Natural killer cell treated with Interleukin-12 subunit alpha and Interleukin-12 subunit beta and Interleukin-15 and Interleukin-18, amount 100 ng/mL, for 72 hours (primary cell): ENCODE measurements around the gene RAB11A. TPM values are rescaled to one million over a fixed set of nuclear protein-coding genes. Genes with fewer than 3 reads are reported as not detected.

Experiments
- ATAC-seq, 2 donors: fragments of 150-1000 bp; cut with Tn5 transposase in 1 of 2; sonication (Bioruptor Pico), chemical (Tn5 transposase) in 1 of 2; 2 replicates each; pipeline ENCODE4 v1.10.0; 2021
- DNase-seq: peaks from one replicate; pipeline ENCODE4 v3.0.0; 2022; ENCODE audit warnings: low spot score
- H3K27ac Mint-ChIP-seq, 2 donors: 1 replicate in 1 of 2; 2 replicates in 1 of 2; pipeline ENCODE4 v1.8.0; 2022; ENCODE audit warnings: mixed read lengths in 2 of 2, mild to moderate bottlenecking in 1 of 2, moderate library complexity in 1 of 2
- H3K27me3 Mint-ChIP-seq, 2 donors: 1 replicate in 1 of 2; 2 replicates in 1 of 2; pipeline ENCODE4 v1.8.0; 2022; ENCODE audit warnings: mixed read lengths in 2 of 2
- H3K36me3 Mint-ChIP-seq: one replicate; pipeline ENCODE4 v1.8.0; 2022; ENCODE audit warnings: mixed read lengths
- H3K4me1 Mint-ChIP-seq, 2 donors: 1 replicate in 1 of 2; 2 replicates in 1 of 2; pipeline ENCODE4 v1.8.0; 2022; ENCODE audit warnings: low read depth in 2 of 2, mixed read lengths in 2 of 2, mild to moderate bottlenecking in 1 of 2
- H3K4me3 Mint-ChIP-seq: one replicate; pipeline ENCODE4 v1.8.0; 2022; ENCODE audit warnings: mixed read lengths
- H3K9me3 Mint-ChIP-seq: 2 replicates; pipeline ENCODE4 v1.8.0; 2022; ENCODE audit warnings: mixed read lengths
- total RNA-seq, 2 donors: library from RNA; stranded (reverse); gene quantifications; one replicate each; pipeline ENCODE4 v1.2.3, GENCODE V29; 2022

RAB11A gene
- 100 to 1,000 TPM; 101 to 164 TPM for total RNA-seq

DNA sequence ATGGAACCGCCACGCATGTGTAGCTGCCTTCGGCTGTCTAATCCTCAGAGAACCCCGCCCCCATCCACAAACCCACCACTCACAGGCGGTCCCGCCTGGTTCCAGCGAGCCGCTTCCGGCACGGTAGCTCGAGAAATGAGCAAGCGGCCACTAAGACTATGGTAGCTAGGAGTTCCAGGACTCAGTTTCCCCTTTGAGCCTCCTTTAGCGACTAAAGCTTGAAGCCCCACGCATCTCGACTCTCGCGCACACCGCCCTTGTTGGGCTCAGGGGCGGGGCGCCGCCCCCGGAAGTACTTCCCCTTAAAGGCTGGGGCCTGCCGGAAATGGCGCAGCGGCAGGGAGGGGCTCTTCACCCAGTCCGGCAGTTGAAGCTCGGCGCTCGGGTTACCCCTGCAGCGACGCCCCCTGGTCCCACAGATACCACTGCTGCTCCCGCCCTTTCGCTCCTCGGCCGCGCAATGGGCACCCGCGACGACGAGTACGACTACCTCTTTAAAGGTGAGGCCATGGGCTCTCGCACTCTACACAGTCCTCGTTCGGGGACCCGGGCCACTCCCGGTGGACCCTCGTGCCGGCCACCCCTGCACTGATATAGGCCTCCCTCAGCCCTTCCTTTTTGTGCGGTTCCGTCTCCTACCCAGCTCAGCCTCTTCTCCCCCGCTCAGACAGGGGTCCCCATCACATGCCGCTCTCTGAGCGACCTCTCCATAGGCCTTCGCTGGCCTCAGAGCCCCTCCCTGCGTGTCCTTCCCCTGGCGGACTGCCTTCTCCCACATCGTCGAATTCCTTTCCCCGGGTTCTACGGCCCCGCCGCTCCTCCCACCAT, at the start of gene RAB11A:
RAB11A (plus strand) TSS at position 366 of the 828 bp plus-strand sequence; CDS start at position 461, 95 bp downstream.
- Mint-ChIP-seq H3K4me1 (peaks cover 28 to 31% of the 10 kb centered on the region in 2 donors), H3K27me3 (no peaks in the 10 kb centered on the region), H3K4me3 (peak within 1 kb of the TSS; percentile 99), H3K36me3 (peaks cover 6% of the 10 kb centered on the region), H3K27ac (peak within 1 kb of the TSS; percentile 96 to 98), H3K9me3 (no peaks in the 10 kb centered on the region)
- ATAC-seq (peak; percentile 98), DNase-seq (peak; percentile 98)

DNA sequence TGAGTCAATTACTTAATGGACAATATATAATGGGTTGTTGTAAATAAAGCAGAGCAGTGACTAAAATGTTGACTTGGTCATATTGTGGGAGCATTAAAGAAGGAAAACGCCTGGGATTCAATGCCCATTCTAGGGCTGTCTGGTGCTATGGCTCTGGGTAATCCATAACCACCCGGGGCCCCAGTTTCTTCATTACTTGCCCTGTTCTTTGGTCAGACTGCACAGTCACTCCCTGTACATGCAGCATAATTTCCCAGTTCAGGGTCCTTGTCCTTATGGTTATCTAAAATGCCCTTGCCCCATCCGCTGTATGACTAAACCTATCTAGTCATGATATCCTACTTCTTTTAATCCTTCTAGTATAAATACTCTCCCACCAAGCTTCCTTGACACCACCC, 49.7 kb upstream of the RAB11A start:
- H3K27me3 Mint-ChIP-seq, result no peaks in the 10 kb centered on the region
- H3K9me3 Mint-ChIP-seq, result peaks cover 3% of the 10 kb centered on the region
- DNase-seq (no peak), ATAC-seq (peak; percentile 41 to 63)
- H3K4me1 Mint-ChIP-seq, result peaks cover 46 to 53% of the 10 kb centered on the region in 2 donors
- peak overlapping the region; percentile 86 for H3K4me3 Mint-ChIP-seq
- peak overlapping the region; percentile 91 to 100 for H3K27ac Mint-ChIP-seq
- H3K36me3 Mint-ChIP-seq, result peaks cover 4% of the 10 kb centered on the region

DNA sequence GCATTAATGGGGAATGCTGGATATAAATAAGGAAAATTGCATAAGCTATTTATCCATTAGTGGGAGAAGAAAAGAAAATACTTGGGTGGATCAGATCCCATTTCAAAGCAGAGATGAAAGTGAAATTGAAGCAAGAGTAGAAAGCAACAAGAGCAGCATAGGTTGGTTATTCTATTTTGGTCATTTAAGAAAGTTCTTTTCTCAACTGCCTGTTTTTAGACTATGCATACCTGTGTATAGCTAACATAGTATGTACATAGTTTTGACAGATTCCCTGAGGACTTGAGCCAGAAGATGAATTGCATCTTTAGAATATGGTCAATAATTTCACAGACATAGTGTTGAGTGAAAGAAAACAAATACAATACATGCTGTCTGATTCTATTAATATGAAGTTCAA, 48.2 kb upstream of the RAB11A start:
- peak overlapping the region; percentile 26 for H3K4me3 Mint-ChIP-seq

DNA sequence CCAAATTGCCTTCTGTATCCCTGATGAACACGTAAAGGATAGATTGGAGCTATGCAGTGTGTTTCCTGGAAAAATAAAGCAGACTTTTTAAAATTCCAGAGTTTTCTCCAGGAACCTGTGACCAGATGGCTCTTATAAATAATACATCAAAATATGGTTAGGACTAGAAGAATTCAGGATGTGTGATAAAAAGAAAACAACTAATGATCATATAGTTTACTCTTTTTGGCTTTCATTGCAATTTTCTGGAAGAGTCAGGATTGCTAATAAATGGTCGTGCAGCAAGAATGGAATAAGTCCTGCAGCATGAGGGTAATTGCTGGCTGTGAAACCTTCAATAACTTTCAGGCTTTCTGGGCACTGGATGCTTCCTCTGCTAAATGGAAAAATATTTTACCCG, 47.0 kb upstream of the RAB11A start:
- no peak for DNase-seq
- peaks cover 4% of the 10 kb centered on the region for H3K36me3 Mint-ChIP-seq
- H3K27me3 Mint-ChIP-seq, result no peaks in the 10 kb centered on the region
- H3K9me3 Mint-ChIP-seq, result peaks cover 3% of the 10 kb centered on the region
- H3K27ac Mint-ChIP-seq, result peak overlapping the region; percentile 12 to 100
- peaks cover 43 to 46% of the 10 kb centered on the region in 2 donors for H3K4me1 Mint-ChIP-seq
- H3K4me3 Mint-ChIP-seq, result no peak overlapping the region
- ATAC-seq, result no peak

More for the DNA sequence above, 48.2 kb upstream of the RAB11A start:
- Mint-ChIP-seq H3K27ac (peak overlapping the region; percentile 91 to 100), H3K27me3 (no peaks in the 10 kb centered on the region), H3K9me3 (peaks cover 3% of the 10 kb centered on the region), H3K36me3 (peaks cover 4% of the 10 kb centered on the region), H3K4me1 (peaks cover 44 to 49% of the 10 kb centered on the region in 2 donors)
- DNase-seq (no peak), ATAC-seq (no peak)

DNA sequence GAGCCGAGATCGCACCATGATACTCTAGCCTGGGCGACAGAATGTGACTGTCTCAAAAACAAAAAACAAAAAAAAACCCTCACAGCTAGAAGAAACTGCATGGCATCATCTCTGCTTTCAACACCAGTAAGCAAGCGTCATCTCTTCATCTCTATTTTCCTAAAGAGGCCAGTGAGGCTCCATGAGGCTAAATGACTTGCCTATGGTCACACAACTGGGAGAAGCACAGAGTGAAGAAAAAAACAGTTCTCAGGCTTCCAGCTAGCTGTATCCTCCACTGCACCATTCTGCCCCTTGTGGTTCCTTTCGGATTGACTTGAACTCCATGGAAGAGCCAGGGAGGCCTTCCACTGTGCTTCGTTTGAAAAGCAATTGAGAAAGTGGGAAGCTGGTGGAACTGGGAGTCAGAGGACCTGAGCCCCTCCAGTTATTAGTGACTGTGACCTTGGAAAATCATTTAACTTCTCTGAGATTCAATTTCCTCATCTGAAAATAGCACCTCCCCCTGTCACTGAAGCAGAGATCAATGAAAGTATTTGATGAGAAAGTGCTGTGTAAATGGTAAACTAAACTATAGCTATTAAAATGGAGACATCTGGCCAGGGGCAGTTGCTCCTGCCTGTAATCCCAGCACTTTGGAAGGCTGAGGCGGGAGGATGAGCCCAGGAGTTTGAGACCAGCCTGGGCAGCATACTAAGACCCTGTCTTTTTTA, 45.1 kb upstream of the RAB11A start:
- DNase-seq, result no peak
- H3K36me3 Mint-ChIP-seq, result no peaks in the 10 kb centered on the region
- peak overlapping the region in 1 of 2 donors; percentile 83 for H3K27ac Mint-ChIP-seq
- ATAC-seq, result no peak
- H3K9me3 Mint-ChIP-seq, result no peaks in the 10 kb centered on the region
- peaks cover 42 to 45% of the 10 kb centered on the region in 2 donors for H3K4me1 Mint-ChIP-seq
- H3K27me3 Mint-ChIP-seq, result no peaks in the 10 kb centered on the region
- no peak overlapping the region for H3K4me3 Mint-ChIP-seq

DNA sequence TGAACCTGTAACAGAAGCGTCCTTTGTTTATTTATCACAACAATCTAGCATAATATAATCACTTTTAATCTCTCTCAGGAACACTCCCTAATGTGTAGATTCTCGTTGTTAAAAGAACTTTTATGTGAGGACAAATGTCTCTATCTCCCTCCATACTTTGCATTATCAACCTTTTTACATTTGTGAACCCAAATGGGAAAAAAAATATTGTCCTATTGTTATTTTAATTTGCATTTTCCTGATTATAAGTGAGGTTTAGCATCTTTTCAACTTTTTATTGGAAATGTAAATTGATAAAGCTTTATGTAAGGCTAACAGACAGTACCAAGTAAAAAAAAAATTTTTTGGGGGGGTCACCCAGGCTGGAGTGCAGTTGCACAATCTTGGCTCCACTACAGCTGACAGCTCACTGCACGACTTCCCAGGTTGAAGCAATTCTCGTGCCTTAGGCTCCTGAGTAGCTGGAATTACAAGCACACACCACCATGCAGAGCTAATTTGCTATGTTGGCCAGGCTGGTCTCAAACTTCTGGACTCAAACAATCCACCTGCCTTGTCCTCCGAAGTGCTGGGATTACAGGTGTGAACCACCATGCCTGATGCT, 44.2 kb upstream of the RAB11A start:
- Mint-ChIP-seq H3K27me3 (no peaks in the 10 kb centered on the region), H3K36me3 (no peaks in the 10 kb centered on the region)

DNA sequence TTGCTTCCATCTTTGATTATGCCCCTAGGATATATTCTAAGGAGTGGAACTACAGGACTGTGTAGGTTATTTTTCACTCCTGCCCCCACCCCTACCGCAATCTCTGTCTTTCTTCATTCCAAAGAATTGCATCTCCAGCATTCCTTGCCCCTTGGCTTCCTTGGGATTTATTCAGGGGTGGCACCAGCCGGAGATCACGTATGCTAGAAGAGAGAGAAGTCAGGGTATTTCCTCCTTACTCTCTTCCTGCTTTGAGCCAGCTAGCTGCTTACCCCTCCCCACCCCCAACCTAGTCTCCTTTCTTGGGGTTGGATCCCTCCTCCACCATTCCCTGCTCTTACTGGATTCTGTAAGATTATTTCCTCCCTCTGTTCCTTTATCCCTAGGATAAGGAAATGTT, 42.2 kb upstream of the RAB11A start:
- Mint-ChIP-seq H3K9me3 (no peaks in the 10 kb centered on the region), H3K4me1 (peaks cover 31 to 34% of the 10 kb centered on the region in 2 donors), H3K36me3 (no peaks in the 10 kb centered on the region), H3K4me3 (no peak overlapping the region), H3K27me3 (no peaks in the 10 kb centered on the region), H3K27ac (peak overlapping the region; percentile 85 to 97)
- no peak for ATAC-seq
- DNase-seq, result no peak

More for the DNA sequence above, 44.2 kb upstream of the RAB11A start:
- no peak overlapping the region for H3K27ac Mint-ChIP-seq
- no peaks in the 10 kb centered on the region for H3K9me3 Mint-ChIP-seq
- ATAC-seq, result no peak
- no peak for DNase-seq
- peaks cover 38 to 39% of the 10 kb centered on the region in 2 donors for H3K4me1 Mint-ChIP-seq
- H3K4me3 Mint-ChIP-seq, result no peak overlapping the region

DNA sequence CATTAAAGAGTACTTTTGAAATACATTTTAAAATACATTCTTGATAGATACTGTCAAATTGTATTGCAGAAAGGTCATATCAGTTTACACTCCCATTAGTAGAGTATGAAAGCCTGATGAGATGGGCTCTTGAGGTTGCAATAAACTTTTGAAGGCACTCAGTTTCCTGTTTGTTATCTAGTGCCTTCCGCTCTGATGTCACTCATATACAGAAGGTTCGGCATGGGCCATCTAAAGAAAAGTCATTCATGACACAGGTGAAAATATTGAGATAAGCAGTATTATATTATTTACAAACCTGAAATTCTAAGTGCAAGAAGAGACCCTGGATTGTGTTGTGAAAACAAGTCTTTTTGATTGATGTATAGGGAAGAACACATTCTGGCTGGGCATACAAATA, 40.7 kb upstream of the RAB11A start:
- Mint-ChIP-seq H3K36me3 (no peaks in the 10 kb centered on the region), H3K4me3 (peak overlapping the region; percentile 69), H3K27me3 (no peaks in the 10 kb centered on the region), H3K9me3 (no peaks in the 10 kb centered on the region), H3K4me1 (peaks cover 44 to 49% of the 10 kb centered on the region in 2 donors), H3K27ac (peak overlapping the region; percentile 85 to 97)
- ATAC-seq (peak in 1 of 2 donors; percentile 65), DNase-seq (no peak)

DNA sequence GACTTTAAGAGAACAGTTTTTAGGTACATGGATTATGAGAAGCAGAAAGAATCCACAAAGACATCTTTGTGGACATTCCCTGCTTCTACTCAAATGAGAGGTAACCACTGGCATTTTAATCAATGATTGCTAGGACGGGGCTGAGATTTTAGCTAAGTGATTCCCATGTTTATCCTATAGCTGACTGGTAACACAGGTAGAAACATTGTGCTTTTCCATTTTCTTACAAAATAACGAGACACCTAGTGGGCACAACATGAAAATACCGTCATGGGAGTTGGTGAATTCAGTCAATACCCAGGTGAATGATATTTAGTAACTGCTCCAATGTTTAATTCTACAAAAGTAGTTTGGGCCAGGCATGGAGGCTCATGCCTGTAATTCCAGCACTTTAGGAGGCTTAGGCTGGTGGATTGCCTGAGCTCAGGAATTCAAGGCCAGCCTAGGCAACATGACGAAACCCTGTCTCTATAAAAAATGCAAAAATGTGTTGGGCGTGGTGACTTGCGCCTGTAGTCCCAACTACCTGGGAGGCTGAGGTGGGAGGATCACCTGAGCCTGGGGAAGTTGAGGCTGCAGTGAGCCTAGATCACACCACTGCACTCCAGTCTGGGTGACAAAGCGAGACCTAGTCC, 40.0 kb upstream of the RAB11A start:
- DNase-seq (no peak), ATAC-seq (no peak)
- Mint-ChIP-seq H3K9me3 (no peaks in the 10 kb centered on the region), H3K27me3 (no peaks in the 10 kb centered on the region), H3K36me3 (no peaks in the 10 kb centered on the region), H3K4me3 (peak overlapping the region; percentile 69), H3K4me1 (peaks cover 48 to 53% of the 10 kb centered on the region in 2 donors), H3K27ac (peak overlapping the region; percentile 85 to 97)

DNA sequence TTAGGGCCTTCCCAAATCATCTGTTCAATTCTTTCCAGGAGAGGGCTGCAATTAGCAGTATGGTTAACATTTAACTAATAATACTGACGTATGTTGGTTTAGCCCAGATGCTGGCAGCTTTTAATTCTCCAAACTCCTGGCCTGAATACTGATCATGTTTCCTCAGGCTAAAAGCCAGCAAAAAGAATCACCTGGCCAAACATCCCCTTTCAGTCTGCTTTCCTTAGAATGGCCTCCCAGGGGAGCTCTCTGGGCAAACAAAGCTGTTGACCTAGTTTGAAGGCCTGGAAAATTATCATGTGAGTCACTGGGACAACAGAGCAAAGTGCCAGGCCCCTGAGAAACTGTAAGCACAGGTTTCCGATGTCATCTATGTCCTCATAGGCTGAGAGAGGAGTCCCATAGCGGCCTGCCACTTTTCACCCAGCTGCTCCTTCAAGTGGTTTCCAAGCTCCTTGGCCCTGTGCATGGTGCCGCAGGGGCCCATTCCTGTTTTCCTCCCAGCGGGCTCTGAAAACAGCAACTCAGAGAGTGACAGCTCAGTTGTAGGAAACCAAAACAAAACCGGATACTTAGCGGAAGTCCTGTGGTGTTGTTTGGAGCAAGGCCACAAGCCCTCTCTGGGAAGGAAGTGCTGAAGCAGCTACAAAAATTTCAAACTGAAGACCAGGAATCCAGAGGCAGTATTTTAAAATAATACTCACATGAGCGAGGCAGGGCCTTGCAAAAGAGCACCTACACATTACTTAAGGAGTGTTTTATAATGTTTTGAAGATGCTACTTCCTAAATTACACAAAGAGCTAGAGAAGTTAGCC, 36.5 kb upstream of the RAB11A start:
- peak overlapping the region; percentile 89 for H3K4me3 Mint-ChIP-seq
- peaks cover 47 to 67% of the 10 kb centered on the region in 2 donors for H3K4me1 Mint-ChIP-seq
- peak; percentile 68 for DNase-seq
- H3K36me3 Mint-ChIP-seq, result no peaks in the 10 kb centered on the region
- H3K9me3 Mint-ChIP-seq, result no peaks in the 10 kb centered on the region
- no peaks in the 10 kb centered on the region for H3K27me3 Mint-ChIP-seq
- H3K27ac Mint-ChIP-seq, result peak overlapping the region; percentile 96 to 99
- ATAC-seq, result peak; percentile 84 to 85

DNA sequence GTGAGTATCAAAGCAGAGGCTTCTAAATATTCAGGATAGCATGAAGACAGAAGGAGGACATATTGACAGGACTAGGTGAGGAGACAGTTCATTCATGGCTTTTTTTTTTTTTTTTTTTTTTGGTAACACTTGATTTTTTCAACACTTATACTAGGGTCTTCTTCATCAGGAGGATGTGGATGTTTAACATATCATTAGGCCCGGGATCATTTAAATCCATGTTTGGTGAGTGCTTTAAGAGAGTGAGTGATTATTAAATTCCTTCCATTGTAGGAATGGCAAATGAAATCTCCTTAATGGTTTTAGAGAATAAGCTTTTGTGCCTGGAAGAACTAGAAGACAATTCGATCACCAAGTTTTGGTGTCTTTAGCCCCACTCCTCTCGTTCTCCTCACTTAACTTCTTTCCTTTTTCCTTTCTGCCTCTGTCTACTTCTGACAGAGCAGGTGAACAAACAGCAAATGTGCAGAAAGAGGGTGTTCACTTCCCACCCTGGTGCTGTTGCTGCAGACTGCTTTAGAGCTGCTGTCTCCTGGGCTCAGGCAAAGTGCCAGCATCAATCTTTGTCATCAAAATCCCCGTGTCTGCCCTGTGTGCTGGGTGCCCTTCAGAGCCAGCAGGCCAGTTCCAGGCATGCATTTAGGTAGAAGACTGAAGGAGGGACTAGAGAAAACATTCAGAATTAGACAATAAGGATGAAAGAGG, 35.6 kb upstream of the RAB11A start:
- ATAC-seq (peak; percentile 69 to 73), DNase-seq (no peak)
- Mint-ChIP-seq H3K4me1 (peaks cover 40 to 61% of the 10 kb centered on the region in 2 donors), H3K9me3 (no peaks in the 10 kb centered on the region), H3K36me3 (no peaks in the 10 kb centered on the region), H3K27ac (peak overlapping the region; percentile 96 to 99), H3K4me3 (peak overlapping the region; percentile 89), H3K27me3 (no peaks in the 10 kb centered on the region)

DNA sequence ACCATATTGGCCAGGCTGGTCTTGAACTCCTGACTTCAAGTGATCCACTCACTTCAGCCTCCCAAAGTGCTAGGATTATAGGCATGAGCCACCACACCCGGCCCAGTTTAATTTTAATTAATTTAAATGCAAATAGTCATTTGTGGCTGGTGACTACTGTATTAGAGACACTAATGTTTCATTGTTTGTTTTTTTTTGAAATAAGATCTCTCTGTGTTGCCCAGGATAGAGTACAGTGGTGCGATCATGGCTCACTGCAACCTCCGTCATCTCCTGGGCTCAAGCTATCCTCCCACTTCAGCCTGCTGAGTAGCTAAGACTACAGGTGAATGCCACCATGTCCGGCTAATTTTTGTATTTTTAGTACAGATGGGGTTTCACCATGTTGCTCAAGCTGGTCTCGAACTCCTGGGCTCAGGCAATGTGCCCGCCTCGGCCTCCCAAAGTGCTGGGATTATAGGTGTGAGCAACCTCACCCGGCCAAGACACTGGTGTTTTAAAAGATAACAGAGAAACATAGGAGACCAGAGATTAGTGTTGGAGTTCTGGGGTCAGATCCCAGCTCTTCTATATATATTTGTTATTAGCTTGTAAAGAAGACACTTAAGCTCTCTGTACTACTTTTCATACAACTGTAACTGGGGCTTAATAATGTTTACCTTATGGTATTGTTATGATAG, 34.5 kb upstream of the RAB11A start:
- Mint-ChIP-seq H3K36me3 (no peaks in the 10 kb centered on the region), H3K27ac (peak overlapping the region; percentile 24 to 99), H3K9me3 (no peaks in the 10 kb centered on the region)

More for the DNA sequence above, 34.5 kb upstream of the RAB11A start:
- DNase-seq, result no peak
- Mint-ChIP-seq H3K4me3 (no peak overlapping the region), H3K27me3 (no peaks in the 10 kb centered on the region), H3K4me1 (peaks cover 32 to 52% of the 10 kb centered on the region in 2 donors)
- ATAC-seq, result no peak
